HG03097 (cell line): ENCODE measurements around the gene P2RY2.

ENCODE experiments used
- ATAC-seq: cut with Tn5 transposase; IDR thresholded peaks from one replicate; pipeline ENCODE4 v1.9.1; 2021; ENCODE audit not compliant: unreplicated experiment, low FRiP score

Gene P2RY2

DNA sequence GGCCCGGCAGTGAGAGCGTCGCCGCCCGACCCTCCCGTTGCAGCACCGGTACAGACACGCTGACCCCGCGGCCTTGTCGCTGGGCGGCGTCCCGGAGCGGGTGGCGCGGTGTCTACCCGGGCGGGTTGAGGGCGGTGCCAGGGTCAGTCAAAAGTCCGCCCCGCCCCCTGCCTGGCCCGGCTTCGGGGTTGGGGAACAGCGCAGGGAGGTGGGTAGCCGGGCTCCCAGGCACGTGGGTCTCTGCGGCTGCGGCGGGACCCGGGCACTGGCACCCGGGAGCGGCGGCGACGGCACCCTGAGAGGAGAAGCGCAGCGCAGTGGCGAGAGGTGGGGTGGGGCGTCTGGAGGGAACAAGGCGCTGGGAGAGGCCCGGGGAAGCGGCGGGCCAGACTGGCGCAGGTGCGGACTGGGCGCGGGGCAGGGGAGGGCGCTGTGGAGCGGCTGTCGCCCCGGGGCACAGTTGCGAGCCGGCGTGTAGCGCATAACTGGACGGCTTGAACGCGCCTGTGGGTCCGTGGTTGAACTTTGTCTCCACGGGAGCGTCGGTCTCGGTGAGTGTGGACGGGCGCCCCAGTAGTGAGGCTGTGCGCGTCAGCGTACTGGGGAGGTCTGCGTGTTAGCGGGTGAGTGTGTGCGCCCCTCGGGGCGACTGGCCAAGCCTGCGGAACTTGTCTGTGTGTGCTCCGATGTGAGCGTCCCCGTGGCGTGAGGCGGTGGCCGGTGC, at the start of gene P2RY2:
Gene P2RY2 (plus strand): TSS at position 176 of the 724 bp plus-strand sequence. CDS start 15,879 bp downstream, outside the sequence.
- ATAC-seq, result no peak

- ATAC-seq, result no peak
Observed at GRCh38 chr11:73168925-73169579, 49.0 kb upstream of the P2RY2 start.

DNA sequence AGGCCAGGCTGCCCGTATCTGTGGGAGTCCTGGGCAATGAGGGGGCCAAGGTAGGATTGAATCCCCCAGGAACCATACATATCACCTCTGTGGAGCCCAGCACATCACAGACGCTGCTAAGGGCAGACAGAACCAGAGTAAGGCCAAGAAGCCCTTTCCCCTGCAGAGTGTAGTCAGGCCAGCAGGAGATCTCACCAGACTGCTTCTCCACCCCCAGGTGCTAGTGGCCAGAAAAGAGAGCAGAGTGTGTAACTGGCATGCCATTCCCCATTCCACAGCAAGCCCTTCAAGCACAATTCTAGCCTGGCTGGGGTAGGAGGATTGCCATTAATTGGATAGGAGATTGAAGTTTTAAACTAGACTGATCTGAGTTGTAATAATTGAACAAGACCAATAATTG, 47.9 kb upstream of the P2RY2 start:
- no peak for ATAC-seq

DNA sequence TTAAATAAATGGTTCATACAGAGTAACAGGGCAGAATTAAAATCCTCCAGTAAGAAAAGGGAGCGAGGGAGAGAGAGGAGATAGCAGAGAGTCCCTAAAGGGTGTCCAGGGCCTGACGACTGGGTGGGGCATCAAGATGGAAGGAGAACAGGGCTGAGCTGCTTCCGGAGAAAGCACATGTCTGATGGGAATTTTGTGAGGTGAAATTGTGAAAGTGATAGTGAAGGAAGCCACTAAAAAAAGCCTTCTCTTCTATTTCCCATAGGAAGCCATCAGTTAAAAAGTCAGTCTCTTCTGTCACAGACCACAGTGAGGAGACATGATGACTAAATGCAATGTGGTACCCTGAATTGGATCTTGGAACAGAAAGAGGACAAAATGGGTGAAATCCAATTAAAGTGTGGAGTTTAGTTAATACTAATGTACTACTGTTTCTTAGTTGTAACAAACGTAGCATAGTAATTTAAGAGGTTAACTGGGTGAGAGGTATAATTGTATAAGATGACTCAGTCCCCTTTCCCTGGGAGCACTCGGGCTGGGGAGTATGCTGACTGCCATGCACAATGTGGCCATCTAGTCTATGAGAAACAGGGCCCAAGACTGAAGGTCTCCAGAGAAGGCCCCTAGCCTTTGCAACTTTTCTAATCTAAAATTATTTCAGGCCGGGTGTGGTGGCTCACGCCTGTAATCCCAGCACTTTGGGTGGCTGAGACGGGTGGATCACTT, 46.5 kb upstream of the P2RY2 start:
- ATAC-seq, result no peak

- ATAC-seq, result no peak
Observed at GRCh38 chr11:73172992-73173656, 45.0 kb upstream of the P2RY2 start.

DNA sequence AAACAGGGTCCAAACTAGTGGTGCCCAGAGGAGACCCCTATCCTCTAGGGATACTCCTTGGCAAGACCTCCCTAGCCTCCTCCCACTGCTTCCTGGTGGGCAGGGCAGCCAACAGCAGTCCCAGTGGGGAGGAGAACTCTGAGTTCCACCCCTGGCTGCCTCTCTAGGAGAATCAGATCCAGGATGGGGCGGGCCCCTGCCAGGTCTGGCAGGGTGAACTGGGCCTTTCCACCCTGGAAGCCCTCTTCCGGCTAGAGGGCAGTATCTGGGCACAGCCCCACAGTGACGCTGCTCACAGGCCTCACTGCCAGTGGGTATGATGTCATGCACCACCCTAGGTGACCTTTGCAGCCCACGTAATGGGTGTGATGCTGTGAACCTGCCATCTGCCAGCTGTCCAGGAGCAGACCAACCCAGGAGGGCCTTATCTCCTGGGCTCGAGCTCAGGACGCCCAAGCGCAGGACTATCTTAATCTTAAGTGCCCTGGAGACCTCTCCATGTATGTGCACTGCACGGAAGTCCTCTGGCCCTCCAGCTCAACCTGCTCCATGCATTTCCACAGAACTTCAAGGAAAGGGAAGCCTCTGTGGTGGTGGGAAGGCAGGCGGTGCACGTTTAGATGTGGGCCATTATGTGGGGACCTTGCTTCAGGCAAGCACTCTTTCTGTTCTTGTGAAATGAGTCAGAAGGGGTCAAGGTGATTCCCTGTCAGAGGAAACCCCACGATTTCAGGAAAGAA, 44.2 kb upstream of the P2RY2 start:
- ATAC-seq, result no peak

DNA sequence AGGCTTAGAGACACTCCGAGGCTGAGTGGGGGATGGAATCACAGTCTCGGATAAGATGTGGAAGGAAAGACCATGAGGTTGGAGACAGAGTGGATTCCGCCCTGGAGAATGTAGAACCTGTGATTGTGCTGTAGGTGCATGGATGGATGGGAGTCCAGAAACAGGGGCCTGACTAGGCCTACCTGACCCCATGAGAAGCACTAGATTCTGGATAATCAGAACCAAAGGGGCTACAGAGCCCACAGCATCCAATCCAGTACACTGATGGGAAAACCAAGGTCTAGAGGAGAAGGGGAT, 43.6 kb upstream of the P2RY2 start:
- no peak for ATAC-seq

DNA sequence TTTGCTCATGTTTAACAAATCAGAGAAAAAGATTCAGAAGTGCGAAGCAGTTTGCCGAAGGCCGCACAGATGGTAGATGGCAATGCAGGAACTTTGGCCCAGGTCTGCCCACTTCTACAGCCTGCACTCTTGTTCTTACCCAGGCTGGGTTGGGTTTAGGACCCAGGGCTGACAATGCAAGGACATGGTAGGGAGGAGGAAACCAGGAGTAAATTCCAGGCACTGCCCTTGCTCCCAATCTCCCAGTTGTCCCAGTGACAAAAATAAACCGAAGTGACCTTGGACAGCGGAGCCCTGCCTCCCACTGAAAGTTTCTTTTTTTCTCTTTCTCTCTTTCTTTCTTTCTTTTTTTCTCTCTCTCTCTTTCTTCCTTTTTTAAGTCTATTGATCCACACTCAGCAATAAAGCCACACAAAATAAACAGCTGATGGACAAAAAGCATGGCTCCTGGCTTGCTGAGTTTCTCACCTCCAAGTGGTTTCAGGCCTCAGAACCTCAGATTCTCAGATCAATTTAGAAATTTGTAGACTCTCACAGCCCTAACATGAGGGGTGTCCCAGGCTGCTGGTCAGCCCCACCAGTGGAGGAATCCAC, 42.4 kb upstream of the P2RY2 start:
- no peak for ATAC-seq

GRCh38 chr11:73176145-73176873, 41.8 kb upstream of the P2RY2 start:
- ATAC-seq, result no peak

GRCh38 chr11:73176874-73177155, 41.3 kb upstream of the P2RY2 start:
- ATAC-seq, result no peak

DNA sequence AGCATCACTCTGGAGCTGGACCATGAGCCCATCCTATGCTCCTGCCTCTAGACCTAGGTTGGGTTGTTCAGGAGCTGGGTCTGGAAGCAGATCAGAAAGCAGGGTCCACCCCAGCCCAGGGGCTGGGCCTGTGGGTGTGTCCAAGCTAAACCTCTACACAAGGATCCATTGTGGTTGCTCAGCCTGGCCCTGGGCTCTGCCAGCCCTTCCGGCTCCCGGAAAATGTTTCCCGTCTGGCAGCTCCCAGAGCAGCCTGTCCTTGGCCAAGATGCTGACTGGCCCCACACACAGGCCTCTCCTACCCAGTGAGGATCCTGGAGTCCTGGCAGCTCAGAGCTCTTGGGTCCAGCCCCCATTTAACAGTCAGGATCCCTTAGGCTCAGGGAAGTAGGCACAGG, 40.7 kb upstream of the P2RY2 start:
- ATAC-seq, result no peak

- ATAC-seq, result peak; percentile 62
Observed at GRCh38 chr11:73177778-73178539, 40.1 kb upstream of the P2RY2 start.

DNA sequence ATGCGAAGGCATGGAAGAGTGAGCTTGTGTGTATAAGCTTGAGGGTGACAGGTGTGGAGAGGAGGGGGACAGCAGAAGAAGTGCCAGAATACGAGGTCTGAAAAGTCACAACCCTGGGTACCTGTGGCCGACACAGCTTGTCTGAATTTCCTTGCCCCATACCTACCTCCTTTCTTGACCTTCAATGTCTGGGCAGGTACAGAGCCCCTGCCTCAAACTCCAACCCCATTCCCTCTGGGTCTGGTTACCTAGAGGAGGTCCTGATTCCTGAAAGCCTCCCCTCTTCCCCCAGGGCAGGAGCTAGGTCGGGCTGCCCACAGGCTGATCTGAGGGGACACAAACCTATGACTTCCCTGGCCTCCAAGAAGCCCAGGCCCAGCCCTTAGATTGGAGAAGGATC, 39.4 kb upstream of the P2RY2 start:
- no peak for ATAC-seq

- no peak for ATAC-seq
Observed at GRCh38 chr11:73182824-73183321, 35.2 kb upstream of the P2RY2 start.

DNA sequence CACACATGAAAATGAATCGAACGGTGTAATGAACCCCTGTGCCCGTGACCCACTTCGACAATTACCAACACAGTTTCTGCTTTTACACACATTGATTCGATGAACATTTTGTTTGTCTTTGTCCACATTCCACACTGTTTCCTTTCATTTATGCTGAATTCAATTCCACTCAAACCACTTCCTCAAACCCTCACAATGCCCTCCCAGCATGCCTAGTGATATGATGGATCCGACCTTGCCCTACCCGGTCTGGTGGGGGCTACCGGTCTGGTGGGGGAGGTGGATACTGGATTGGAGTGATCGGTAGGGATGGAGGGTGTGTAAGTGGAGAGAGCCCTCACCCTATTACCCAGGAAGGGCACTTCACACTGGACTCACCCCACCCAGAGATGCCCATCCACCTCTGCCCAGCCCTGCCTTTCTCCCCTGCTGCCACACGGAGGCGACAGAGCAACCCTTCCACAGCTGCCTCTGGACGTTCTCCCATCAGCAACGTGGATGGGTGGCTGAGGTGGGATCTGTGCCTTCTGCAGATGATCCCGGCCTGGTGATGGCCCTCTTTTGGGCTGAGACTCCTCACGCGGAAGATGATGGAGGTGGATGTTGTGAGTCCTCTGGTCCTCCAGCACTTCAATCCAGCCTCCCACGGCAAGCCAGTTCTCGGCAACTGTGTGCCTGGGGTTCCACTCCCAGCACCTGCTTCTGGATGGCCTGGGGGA, 33.0 kb upstream of the P2RY2 start:
- ATAC-seq, result no peak

- ATAC-seq, result no peak
Observed at GRCh38 chr11:73185680-73186293, 32.3 kb upstream of the P2RY2 start.

GRCh38 chr11:73186294-73186850, 31.7 kb upstream of the P2RY2 start:
- ATAC-seq, result no peak

- ATAC-seq, result no peak
Observed at GRCh38 chr11:73186886-73187285, 31.2 kb upstream of the P2RY2 start.
